ENCODE measurements around the gene SSH2. TPM values are rescaled to one million over a fixed set of nuclear protein-coding genes. Genes with fewer than 3 reads are reported as not detected.
A peak's percentile ranks its signal among the peaks of the same experiment; 100 is the strongest.
"Not testable (repeated sequence)": the region's sequence is repeated elsewhere in the genome, so short reads cannot be mapped to it uniquely, and the experiment has no call there.

SSH2 gene
- total RNA-seq, 1 experiment from 2014 or later, result 5.5 TPM

- DNase-seq, result no peak
Observed at GRCh38 chr17:29909236-29910003, 20.6 kb downstream of the SSH2 start.

GRCh38 chr17:29906969-29907368 is 23.1 kb downstream of the SSH2 start:
- no peaks in the 10 kb centered on the region for H3K27me3 ChIP-seq (ENCODE audit: control insufficient read depth, insufficient read depth, low read length)
- H3K36me3 ChIP-seq (replicated peaks; ENCODE audit: control insufficient read depth, insufficient read depth, low read length), result no peaks in the 10 kb centered on the region
- no peak for DNase-seq
- no peak overlapping the region for H3K4me3 ChIP-seq (ENCODE audit: insufficient read depth, low read depth, low read length)

More at GRCh38 chr17:29909236-29910003, 20.6 kb downstream of the SSH2 start:
- Histone ChIP-seq H3K4me3 (ENCODE audit: insufficient read depth, low read depth, low read length) (no peak overlapping the region), H3K27me3 (ENCODE audit: control insufficient read depth, insufficient read depth, low read length) (no peaks in the 10 kb centered on the region), H3K36me3 (replicated peaks; ENCODE audit: control insufficient read depth, insufficient read depth, low read length) (no peaks in the 10 kb centered on the region)

DNA sequence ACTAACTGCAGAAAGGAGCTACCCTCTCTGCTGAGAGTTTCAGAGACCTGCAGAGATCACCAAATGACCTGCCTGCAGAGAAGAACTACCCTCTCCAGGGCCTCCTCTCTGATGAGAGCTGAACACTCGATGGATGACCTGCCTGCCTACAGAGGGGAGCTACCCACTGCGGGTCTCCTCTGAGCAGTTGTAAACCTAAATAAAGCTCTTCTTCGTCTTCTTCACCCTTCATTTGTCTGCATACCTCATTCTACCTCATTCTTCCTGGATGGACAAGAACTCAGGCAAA is 24.2 kb downstream of the SSH2 start:
- no peak for DNase-seq
- H3K36me3 ChIP-seq (replicated peaks; ENCODE audit: control insufficient read depth, insufficient read depth, low read length), result no peaks in the 10 kb centered on the region
- no peak overlapping the region for H3K4me3 ChIP-seq (ENCODE audit: insufficient read depth, low read depth, low read length)
- H3K27me3 ChIP-seq (ENCODE audit: control insufficient read depth, insufficient read depth, low read length), result no peaks in the 10 kb centered on the region

GRCh38 chr17:29905086-29905878 is 24.7 kb downstream of the SSH2 start:
- H3K4me3 ChIP-seq (ENCODE audit: insufficient read depth, low read depth, low read length), result no peak overlapping the region
- DNase-seq, result peak; percentile 2
- H3K27me3 ChIP-seq (ENCODE audit: control insufficient read depth, insufficient read depth, low read length), result no peaks in the 10 kb centered on the region
- no peaks in the 10 kb centered on the region for H3K36me3 ChIP-seq (replicated peaks; ENCODE audit: control insufficient read depth, insufficient read depth, low read length)

DNA sequence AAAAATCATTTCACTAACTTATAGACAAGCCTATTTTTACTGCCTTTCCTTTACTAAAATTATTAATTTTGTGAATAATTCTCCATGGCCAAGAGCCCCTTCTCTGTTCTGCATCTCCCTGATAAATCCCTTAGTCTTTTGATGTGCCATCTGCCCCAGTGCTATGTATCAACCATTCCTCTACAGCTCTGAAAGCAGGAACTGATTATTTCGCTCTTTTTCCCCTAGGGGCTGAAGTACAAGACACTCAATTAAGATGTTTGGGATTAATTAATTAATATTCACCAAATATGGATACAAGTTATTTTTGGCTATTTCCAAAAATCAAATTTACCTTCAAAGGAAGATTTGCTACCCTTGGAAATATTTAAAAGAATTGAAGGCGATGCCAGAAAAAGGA is 26.6 kb downstream of the SSH2 start:
- Histone ChIP-seq H3K27me3 (ENCODE audit: control insufficient read depth, insufficient read depth, low read length) (no peaks in the 10 kb centered on the region), H3K4me3 (ENCODE audit: insufficient read depth, low read depth, low read length) (no peak overlapping the region), H3K36me3 (replicated peaks; ENCODE audit: control insufficient read depth, insufficient read depth, low read length) (no peaks in the 10 kb centered on the region)
- DNase-seq, result peak; percentile 5

DNA sequence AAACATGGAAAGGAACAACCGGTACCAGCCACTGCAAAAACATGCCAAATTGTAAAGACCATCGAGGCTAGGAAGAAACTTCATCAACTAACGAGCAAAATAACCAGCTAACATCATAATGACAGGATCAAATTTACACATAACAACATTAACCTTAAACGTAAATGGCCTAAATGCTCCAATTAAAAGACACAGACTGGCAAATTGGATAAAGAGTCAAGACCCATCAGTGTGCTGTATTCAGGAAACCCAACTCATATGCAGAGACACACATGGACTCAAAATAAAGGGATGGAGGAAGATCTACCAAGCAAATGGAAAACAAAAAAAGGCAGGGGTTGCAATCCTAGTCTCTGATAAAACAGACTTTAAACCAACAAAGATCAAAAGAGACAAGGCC is 32.9 kb downstream of the SSH2 start:
- not testable (repeated sequence) for H3K27me3 ChIP-seq (ENCODE audit: control insufficient read depth, insufficient read depth, low read length); H3K4me3 ChIP-seq (ENCODE audit: insufficient read depth, low read depth, low read length); H3K36me3 ChIP-seq (replicated peaks; ENCODE audit: control insufficient read depth, insufficient read depth, low read length); DNase-seq

DNA sequence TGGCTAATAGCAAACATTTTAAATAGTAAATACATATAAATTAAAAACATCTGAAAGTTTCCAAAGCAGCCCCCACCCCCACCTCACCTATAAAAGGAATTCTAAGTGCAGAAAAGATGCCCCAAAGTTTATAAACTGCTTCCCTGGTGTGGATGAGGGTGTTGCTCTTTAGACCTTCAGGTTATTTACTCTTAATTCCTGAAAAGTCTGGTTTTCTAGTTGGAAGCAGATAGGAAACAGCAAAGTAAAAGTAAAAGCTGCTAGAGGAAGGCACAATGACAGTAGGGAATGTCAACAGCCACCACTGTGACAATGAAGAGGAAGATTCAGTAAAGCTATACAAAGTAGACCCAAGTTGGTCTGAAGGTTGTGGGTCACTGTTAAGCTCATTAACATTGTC is 37.8 kb downstream of the SSH2 start:
- no peak for DNase-seq
- Histone ChIP-seq H3K4me3 (ENCODE audit: insufficient read depth, low read depth, low read length) (no peak overlapping the region), H3K27me3 (ENCODE audit: control insufficient read depth, insufficient read depth, low read length) (no peaks in the 10 kb centered on the region), H3K36me3 (replicated peaks; ENCODE audit: control insufficient read depth, insufficient read depth, low read length) (no peaks in the 10 kb centered on the region)

DNA sequence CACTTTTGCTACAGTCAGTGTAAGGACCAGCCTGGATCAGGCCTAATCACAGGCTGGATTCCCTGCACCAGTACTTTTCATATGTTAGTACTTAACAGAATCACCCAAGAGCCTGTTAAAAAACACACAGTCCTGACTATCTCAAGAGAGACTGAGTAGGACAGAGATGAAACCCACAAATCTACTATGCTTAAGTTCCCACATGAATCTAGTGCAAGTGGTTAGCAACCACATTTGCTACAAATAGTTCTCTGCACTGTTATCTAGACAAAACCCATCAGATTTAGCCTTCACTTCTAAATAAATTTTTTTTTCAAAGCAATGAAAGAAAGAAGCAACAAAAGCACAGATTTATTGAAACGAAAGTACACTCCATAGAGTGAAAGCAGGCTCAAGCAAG is 38.9 kb downstream of the SSH2 start:
- DNase-seq, result no peak
- Histone ChIP-seq H3K4me3 (ENCODE audit: insufficient read depth, low read depth, low read length) (no peak overlapping the region), H3K27me3 (ENCODE audit: control insufficient read depth, insufficient read depth, low read length) (no peaks in the 10 kb centered on the region), H3K36me3 (replicated peaks; ENCODE audit: control insufficient read depth, insufficient read depth, low read length) (no peaks in the 10 kb centered on the region)

DNA sequence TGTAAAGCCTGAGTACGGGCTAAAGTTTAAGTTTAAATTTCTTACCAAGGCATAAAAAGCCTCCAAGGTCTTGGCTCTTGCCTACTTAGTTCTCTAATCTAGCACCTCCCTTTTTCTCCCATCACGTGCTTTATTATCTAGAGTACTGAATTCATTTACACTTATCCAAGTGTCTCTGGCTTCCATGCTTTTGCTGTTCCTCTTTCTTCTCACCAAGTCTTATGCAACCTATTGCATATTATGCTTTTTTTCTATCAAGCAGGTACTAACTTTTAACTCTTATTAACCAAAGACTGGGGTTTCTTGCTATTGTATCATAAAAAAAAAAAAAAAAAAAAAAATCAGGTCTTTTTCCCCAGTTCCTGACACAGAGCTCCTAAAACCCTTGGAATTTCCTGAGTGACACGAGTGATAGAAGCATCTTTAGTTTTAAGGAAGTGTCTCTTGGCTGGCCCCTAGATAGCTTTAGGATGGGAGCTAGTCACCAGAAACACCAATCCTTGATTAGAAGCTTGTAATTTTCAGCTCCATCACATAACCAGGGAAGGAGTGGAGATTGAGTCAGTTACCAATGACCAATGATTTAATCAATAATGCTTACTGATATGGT is 44.9 kb downstream of the SSH2 start:
- Histone ChIP-seq H3K4me3 (ENCODE audit: insufficient read depth, low read depth, low read length) (no peak overlapping the region), H3K36me3 (replicated peaks; ENCODE audit: control insufficient read depth, insufficient read depth, low read length) (no peaks in the 10 kb centered on the region), H3K27me3 (ENCODE audit: control insufficient read depth, insufficient read depth, low read length) (no peaks in the 10 kb centered on the region)
- DNase-seq, result no peak

DNA sequence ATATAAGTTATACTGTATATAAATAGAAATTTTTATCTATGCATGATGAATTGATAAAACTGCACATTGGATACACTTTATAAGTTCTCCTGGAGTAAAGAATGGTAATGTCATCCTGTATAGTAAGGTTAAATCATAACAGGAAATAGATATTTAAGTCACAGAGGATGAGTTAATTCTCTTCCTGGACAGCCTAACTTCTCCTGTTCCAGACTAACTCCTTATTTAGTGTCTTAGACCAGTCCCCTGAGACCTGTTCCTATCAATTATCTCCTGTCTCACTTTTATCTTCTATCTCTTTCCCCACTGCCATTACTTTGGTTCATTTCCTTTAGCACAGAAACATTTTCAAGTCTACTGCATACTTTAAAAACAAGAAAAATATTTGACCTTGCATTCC is 46.5 kb downstream of the SSH2 start:
- no peaks in the 10 kb centered on the region for H3K36me3 ChIP-seq (replicated peaks; ENCODE audit: control insufficient read depth, insufficient read depth, low read length)
- no peak for DNase-seq

DNA sequence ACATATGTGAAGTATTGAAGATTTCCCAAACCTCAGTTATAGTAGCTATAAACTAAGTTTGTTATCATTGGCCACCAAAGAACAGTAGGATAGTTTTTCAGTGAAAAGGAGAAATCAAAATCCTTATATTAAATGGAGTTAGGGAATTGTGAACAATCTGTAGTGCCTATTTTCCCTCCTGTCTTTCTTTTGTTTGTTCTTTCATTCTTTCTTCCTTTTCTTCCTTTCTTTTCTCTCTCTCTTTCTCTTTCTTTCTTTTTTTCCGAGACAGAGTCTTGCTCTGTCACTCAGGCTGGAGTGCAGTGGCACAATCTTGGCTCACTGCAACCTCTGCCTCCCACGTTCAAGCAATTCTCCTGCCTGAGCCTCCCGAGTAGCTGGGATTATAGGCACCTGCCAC is 48.8 kb downstream of the SSH2 start:
- Histone ChIP-seq H3K36me3 (replicated peaks; ENCODE audit: control insufficient read depth, insufficient read depth, low read length) (no peaks in the 10 kb centered on the region), H3K27me3 (ENCODE audit: control insufficient read depth, insufficient read depth, low read length) (no peaks in the 10 kb centered on the region)
- no peak for DNase-seq

More for the DNA sequence above, 46.5 kb downstream of the SSH2 start:
- H3K27me3 ChIP-seq (ENCODE audit: control insufficient read depth, insufficient read depth, low read length), result no peaks in the 10 kb centered on the region
- H3K4me3 ChIP-seq (ENCODE audit: insufficient read depth, low read depth, low read length), result no peak overlapping the region

GRCh38 chr17:29880031-29880430 is 50.0 kb downstream of the SSH2 start:
- Histone ChIP-seq H3K27me3 (ENCODE audit: control insufficient read depth, insufficient read depth, low read length) (no peaks in the 10 kb centered on the region), H3K36me3 (replicated peaks; ENCODE audit: control insufficient read depth, insufficient read depth, low read length) (no peaks in the 10 kb centered on the region), H3K4me3 (ENCODE audit: insufficient read depth, low read depth, low read length) (no peak overlapping the region)
- no peak for DNase-seq

More for the DNA sequence above, 48.8 kb downstream of the SSH2 start:
- H3K4me3 ChIP-seq (ENCODE audit: insufficient read depth, low read depth, low read length), result no peak overlapping the region

GRCh38 chr17:29874931-29875596 is 55.0 kb downstream of the SSH2 start:
- Histone ChIP-seq H3K4me3 (ENCODE audit: insufficient read depth, low read depth, low read length) (no peak overlapping the region), H3K36me3 (replicated peaks; ENCODE audit: control insufficient read depth, insufficient read depth, low read length) (no peaks in the 10 kb centered on the region), H3K27me3 (ENCODE audit: control insufficient read depth, insufficient read depth, low read length) (no peaks in the 10 kb centered on the region)
- no peak for DNase-seq

DNA sequence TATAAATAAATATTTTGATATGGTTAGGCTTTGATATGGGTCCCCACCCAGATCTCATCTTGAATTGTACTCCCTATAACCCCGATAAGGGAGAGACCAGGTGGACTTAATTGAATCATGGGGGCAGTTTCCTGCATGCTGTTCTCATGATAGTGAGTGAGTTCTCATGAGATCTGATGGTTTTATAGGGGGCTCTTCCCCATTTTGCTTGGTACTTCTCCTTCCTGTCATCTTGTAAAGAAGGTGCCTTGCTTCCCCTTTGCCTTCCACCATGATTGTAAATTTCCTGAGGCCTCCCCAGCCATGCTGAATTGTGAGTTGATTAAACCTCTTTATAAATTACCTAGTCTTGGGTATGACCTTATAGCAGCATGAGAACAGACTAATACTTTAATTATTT is 55.7 kb downstream of the SSH2 start:
- H3K27me3 ChIP-seq (ENCODE audit: control insufficient read depth, insufficient read depth, low read length); DNase-seq; H3K36me3 ChIP-seq (replicated peaks; ENCODE audit: control insufficient read depth, insufficient read depth, low read length); H3K4me3 ChIP-seq (ENCODE audit: insufficient read depth, low read depth, low read length): not testable (repeated sequence)
